ENCODE data around the gene RASEF.

GRCh38 chr9:83039303-83039702 lies 23.6 kb downstream of the RASEF start:
- TF ChIP-seq CTCF (IDR thresholded peaks at IDR 0.05) (no peak), ZFX (IDR thresholded peaks at IDR 0.05; ENCODE audit: borderline replicate concordance) (no peak)

Data from 22Rv1 (cell line).